NCI-H2171 treated with DMSO at 0.1 percent for 48 hours (cell line): ENCODE data around the gene DCHS1.
A peak's percentile ranks its signal among the peaks of the same experiment; 100 is the strongest.

Experiments used
- DNase-seq: peaks from one replicate; lab custom pipeline; 2025; lab: John Stamatoyannopoulos, UW

The DCHS1 gene

GRCh38 chr11:6587360-6587953 is 68.2 kb downstream of the DCHS1 start:
- no peak for DNase-seq

DNA sequence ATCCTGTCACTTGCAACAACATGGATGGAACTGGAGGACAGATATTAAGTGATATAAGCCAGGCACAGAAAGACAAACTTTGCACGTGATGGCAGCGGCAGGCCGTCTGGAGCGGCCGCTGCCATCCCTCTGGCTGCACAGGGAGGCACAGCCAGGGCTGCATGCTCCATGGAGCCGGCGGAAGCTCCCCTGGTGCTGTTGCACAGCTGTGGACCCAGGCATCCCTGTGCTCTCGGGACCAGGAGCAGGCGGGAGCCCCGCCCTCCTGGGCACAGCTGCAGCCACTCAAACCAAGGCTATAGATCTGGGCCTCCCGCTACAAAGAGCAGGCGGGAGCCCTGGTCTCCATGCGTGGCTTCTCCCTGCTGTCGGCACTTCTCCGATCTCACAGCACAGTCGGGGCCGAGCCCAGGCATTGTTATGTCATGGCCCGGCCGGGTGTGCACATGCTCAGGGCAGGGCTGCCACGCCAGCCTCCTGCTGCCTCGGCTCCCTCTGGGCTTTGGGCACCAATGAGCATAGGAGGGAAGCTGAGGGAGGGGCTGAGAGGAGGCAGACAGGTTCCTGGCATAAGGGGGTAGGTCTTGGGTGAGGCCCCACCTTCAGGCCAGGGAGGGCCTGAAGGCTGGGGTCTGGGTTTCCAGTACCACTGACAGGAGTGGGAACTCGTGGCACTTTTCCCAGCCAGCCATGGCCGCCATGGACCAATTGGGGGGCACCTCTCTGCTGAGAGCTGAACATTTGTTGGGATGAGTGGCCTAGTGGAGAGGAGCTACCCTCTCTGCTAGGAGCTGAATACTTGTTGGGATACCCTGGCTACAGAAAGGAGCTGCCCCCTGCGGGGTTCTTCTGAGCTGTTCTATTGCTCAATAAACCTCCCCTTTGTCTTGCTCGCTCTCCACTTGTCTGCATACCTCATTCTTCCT is 68.9 kb downstream of the DCHS1 start:
- peak; percentile 45 for DNase-seq

DNA sequence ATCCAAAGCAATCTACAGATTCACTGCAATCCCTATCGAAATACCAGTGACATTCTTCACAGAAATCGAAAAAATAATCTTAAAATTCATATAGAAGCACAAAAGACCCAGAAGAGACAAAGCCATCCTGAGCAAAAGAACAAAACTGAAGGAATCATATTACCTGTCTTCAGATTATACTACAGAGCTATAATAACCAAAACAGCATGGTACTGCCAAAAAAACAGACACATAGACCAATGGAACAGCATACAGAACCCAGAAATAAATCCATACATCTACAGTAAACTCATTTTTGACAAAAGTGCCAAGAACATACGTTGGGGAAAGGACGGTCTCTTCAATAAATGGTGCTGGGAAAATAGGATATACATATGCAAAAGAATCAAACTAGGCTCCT is 71.1 kb downstream of the DCHS1 start:
- no peak for DNase-seq

DNA sequence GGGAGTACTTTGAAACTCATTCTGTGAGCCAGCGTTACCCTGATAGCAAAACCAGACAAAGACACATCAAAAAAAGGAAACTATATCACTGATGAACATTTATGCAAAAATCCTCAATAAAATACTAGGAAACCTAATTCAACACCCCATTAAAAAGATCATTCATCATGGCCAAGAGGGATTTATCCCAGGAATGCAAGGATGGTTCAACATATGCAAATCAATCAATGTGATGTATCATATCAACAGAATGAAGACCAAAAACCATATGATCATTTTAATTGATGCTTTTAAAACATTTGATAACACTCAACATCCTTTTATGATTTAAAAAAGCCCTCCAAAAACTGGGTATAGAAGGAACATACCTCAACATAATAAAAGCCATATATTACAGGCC is 72.0 kb downstream of the DCHS1 start:
- DNase-seq = no peak

DNA sequence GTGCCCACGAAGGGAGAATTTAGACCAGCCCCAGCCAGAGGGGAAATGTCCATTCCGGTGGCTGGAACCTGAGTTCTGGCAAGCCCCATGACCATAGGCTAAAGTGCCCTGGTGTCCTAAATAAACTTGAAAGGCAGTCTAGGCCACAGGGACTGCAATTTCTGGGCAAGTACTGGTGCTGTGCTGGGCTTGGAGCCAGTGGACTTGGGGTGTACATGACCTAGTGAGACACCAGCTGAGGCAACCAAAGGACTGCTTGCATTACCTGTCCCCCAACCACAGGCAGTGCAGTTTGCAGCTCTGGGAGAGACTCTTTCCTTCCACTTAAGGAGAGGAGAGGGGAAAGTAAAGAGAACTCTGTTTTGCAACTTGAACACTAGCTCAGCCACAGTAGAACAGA is 75.9 kb downstream of the DCHS1 start:
- no peak for DNase-seq

DNA sequence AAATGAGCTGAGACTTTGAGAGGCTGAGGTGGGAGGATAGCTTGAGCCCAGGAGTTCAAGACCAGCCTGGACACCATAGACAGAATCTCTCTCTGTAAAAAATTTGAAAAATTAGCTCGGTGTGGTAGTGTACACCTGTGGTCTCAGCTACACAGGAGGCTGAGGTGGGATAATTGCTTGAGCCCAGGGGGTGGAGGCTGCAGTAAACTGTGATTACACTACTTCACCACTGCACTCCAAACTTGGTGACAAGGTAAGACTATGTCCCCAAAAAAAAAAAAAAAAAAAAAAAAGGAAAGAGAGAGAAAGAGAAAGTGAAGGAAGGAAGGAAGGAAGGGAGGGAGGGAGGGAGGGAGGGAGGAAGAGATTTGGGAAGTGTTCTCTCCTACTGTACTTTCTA is 77.5 kb downstream of the DCHS1 start:
- DNase-seq = no peak

GRCh38 chr11:6576471-6577373 is 78.9 kb downstream of the DCHS1 start:
- DNase-seq = peak; percentile 30

- no peak for DNase-seq
Measured at GRCh38 chr11:6574816-6575715, 80.5 kb downstream of the DCHS1 start.

DNA sequence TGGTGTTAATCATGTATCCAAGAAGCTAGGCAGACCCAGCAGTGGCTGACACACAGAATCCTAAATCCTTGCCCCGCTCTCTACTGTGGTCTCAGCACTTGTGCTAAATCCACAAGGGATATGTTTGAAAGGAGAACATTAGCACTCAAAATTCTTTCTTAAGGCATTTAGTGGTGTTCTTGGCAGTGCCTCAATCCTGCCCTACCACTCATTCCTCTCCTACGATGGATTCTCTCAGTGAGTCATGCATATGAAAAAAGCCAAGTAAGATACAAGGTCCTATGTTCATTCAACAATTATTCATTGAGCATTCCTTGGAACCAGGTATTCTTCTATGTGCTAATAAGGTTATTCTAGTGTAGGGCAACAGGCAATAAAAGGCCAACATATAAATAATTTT is 83.4 kb downstream of the DCHS1 start:
- DNase-seq = no peak

DNA sequence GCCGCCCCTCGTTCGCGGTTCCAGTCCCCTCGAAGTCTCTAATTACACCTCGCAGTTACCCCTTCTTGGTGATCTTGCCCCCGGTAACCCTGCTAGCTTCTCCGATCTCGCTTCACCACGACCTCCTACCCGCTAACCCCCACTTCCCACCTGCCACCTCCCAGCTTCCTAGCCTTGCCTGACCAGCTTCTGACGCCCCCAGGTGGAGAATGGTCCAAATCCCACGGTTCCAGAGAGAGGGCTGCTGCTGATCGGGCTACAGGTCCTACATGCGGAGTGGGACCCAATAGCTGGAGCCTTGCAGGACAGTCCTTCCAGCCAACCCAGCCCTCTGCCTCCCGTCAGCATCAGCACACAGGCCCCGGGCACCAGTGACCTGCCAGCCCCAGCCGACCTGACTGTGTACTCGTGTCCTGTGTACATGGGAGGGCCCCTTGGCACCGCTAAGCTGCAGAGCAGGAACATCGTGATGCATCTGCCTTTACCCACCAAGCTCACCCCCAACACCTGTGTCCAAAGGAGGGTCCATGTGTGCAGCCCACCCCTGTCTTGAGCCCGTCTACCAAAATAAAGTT is 84.1 kb downstream of the DCHS1 start:
- DNase-seq = no peak
